ENCODE measurements around the gene TRIM2. TPM values are rescaled to one million over a fixed set of nuclear protein-coding genes. Genes with fewer than 3 reads are reported as not detected.
"Not testable (repeated sequence)": the region's sequence is repeated elsewhere in the genome, so short reads cannot be mapped to it uniquely, and the experiment has no call there.

Gene TRIM2
- total RNA-seq, 2 donors from 2014 or later, result 120 to 151 TPM

DNA sequence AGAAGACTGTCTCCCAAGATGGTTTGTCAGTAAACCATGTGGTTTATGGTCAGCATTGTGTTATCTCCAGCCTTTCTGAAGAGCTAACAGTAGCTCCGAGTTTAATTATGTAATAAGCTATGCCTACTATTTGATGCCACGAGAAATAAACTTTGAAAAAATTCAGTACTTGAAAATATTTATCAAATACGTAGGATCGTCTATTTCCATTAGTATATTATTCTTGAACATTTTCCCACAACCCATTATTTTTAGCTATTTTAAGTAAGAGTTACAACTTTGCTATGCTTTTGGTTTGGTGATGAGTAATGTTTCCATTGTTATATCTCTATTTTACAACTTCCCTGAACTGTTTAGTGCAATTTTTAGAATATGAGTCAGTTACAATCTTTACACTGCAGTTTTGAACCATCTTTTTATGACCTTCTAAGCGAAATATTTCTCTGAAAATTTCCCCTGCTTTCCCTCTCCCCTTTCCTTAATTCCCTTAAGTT is 44.5 kb upstream of the TRIM2 start:
- Histone ChIP-seq H3K4me3 (no peak overlapping the region), H3K9me3 (no peaks in the 10 kb centered on the region), H3K9ac (ENCODE audit: low read depth in 2 of 2, low read length in 2 of 2) (no peak overlapping the region), H3K27ac (peak overlapping the region; percentile 19), H3K4me1 (no peaks in the 10 kb centered on the region), H3K27me3 (no peaks in the 10 kb centered on the region), H3K36me3 (no peaks in the 10 kb centered on the region)
- TF ChIP-seq, protein P1, sequence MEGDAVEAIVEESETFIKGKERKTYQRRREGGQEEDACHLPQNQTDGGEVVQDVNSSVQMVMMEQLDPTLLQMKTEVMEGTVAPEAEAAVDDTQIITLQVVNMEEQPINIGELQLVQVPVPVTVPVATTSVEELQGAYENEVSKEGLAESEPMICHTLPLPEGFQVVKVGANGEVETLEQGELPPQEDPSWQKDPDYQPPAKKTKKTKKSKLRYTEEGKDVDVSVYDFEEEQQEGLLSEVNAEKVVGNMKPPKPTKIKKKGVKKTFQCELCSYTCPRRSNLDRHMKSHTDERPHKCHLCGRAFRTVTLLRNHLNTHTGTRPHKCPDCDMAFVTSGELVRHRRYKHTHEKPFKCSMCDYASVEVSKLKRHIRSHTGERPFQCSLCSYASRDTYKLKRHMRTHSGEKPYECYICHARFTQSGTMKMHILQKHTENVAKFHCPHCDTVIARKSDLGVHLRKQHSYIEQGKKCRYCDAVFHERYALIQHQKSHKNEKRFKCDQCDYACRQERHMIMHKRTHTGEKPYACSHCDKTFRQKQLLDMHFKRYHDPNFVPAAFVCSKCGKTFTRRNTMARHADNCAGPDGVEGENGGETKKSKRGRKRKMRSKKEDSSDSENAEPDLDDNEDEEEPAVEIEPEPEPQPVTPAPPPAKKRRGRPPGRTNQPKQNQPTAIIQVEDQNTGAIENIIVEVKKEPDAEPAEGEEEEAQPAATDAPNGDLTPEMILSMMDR (IDR thresholded peaks at IDR 0.05), result no peak
- no peak for DNase-seq
- intact Hi-C loops (cut with DNase I), result loop anchor here (10.0 kb wide), 1 partner anchor 45 kb away; the partner anchor contains the start of gene TRIM2

DNA sequence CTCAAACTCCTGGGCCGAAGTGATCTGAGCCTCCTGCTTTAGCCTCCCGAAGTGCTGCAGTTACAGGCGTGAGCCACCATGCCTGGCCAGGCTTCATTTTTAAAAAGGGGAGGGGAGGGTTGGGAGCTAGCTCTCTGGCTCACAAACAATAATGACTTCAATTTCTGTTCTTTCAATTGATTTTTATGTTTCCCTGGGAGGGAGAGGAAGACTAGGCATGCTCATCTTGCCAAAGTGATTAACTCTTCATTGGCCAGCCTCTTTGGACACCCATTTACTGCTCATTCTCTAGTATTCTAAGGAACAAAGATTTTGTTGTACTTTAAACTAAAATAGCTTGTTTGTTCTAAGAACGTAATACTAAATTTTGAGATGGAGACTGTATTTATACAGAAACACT is 43.4 kb upstream of the TRIM2 start:
- no peak overlapping the region for H3K27ac ChIP-seq
- no peak overlapping the region for H3K9ac ChIP-seq (ENCODE audit: low read depth in 2 of 2, low read length in 2 of 2)
- intact Hi-C loops (cut with DNase I), result no loop called here
- H3K9me3 ChIP-seq, result no peaks in the 10 kb centered on the region
- TF ChIP-seq, protein P1 (IDR thresholded peaks at IDR 0.05), result no peak
- H3K4me3 ChIP-seq, result no peak overlapping the region
- H3K27me3 ChIP-seq, result no peaks in the 10 kb centered on the region
- no peaks in the 10 kb centered on the region for H3K36me3 ChIP-seq
- H3K4me1 ChIP-seq, result no peaks in the 10 kb centered on the region
- DNase-seq, result no peak

DNA sequence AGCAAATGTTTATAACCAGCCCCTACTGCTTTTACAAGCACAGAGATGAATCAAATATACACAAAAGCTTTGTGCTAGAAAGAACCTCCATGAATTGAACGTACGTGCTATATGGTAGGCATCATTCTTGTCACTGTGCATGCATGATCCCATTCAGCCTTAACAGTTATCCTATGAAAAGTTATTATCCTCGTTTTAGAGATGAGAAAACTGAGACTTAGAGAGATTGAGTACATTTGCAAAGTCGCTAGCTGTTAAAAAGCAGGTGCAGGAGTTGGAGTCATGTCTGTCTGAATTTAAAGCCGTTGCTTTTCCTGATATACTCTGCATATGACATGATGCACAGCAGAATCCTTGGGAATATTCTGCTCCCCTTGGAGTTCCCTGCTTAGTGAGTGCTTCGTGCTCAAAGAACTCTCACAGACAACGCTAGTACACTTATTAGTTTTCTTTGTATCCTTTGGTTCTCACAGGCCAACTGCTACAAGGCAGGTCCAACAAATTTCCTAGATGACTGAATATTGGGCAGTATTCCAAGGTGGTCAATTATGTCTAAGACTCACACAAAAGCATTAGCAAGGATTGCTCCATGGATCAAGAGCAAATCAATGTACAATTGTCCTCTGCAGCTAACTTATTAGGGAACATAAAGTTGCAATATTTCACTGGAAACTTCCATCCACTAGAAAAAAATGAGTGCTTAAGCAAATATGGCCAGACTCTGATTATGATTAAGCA is 42.8 kb upstream of the TRIM2 start:
- DNase-seq, result no peak
- Histone ChIP-seq H3K27ac (no peak overlapping the region), H3K27me3 (no peaks in the 10 kb centered on the region), H3K9ac (ENCODE audit: low read depth in 2 of 2, low read length in 2 of 2) (no peak overlapping the region), H3K9me3 (no peaks in the 10 kb centered on the region), H3K36me3 (no peaks in the 10 kb centered on the region), H3K4me3 (no peak overlapping the region), H3K4me1 (no peaks in the 10 kb centered on the region)
- TF ChIP-seq, protein P1 (IDR thresholded peaks at IDR 0.05), result no peak
- intact Hi-C loops (cut with DNase I), result no loop called here

DNA sequence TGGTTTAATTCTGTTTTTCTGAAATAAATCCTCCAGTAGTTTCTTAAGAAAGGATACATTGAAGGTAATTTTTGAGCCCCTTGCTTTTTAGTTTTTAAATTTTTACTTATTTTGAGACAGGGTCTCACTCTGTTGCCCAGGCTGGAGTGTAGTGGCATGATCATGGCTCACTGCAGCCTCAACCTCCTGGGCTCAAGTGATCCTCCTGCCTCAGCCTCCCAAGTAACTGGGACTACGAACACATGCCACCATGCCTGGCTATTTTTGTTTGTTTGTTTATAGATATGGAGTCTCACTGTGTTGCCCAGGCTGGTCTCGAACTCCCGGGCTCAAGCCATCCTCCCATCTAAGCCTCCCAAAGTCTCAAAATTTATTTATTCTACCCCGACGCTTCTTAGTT is 39.0 kb upstream of the TRIM2 start:
- H3K27me3 ChIP-seq; H3K9me3 ChIP-seq; H3K9ac ChIP-seq (ENCODE audit: low read depth in 2 of 2, low read length in 2 of 2); H3K4me3 ChIP-seq; DNase-seq; intact Hi-C loops (cut with DNase I); H3K4me1 ChIP-seq; H3K36me3 ChIP-seq; H3K27ac ChIP-seq: not testable (repeated sequence)

DNA sequence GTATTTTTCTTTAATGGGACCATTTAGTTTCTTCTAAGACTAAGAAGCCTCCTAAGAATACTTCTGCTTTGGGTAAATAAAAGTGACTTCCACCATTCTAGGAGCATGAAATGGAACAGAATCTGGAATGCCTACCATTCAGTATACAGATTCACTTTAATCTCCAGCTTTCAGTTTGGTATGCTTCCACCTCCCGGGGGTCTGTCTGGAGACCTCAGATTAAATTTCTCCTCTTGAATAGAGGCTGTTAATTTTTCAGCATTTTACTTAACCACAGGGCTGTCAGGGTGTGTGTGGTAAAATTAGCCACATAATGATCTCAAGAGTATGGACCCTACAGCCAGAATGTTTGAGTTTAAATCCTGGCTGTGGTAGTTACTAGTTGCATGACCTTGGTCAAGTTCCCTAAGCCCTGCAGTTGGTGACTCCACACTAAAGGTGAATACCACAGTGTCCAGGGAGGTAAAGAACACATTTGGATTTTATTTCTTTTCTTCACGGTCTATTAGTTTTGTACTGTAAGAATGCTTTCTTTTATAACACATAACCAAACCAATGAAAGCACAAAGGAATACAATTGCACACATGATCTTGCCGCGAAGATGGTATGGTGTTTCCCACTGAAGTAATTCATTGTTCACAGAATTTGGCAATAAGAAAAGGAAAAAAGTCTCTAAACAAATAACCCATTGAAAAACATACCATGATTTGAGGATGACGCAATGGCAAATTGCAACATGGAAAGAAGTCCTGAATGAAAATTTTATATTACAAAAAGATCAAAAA is 37.3 kb upstream of the TRIM2 start:
- no peak overlapping the region for H3K9ac ChIP-seq (ENCODE audit: low read depth in 2 of 2, low read length in 2 of 2)
- intact Hi-C loops (cut with DNase I), result no loop called here

More for the DNA sequence above, 37.3 kb upstream of the TRIM2 start:
- Histone ChIP-seq H3K4me1 (no peaks in the 10 kb centered on the region), H3K27ac (no peak overlapping the region), H3K9me3 (no peaks in the 10 kb centered on the region), H3K4me3 (no peak overlapping the region), H3K36me3 (no peaks in the 10 kb centered on the region), H3K27me3 (no peaks in the 10 kb centered on the region)
- TF ChIP-seq, protein P1 (IDR thresholded peaks at IDR 0.05), result no peak
- no peak for DNase-seq

Data from colonic mucosa (tissue), 4 donors.